ENCODE measurements around the gene EEFSEC. TPM values are rescaled to one million over a fixed set of nuclear protein-coding genes. Genes with fewer than 3 reads are reported as not detected.
A peak's percentile ranks its signal among the peaks of the same experiment; 100 is the strongest.

Gene EEFSEC
- total and polyA plus RNA-seq, 2 of the 8 experiments (the other 6 are each of a cell fraction or from before 2014, with no cell fraction given): 13.1 to 19.8 TPM

GRCh38 chr3:128369881-128370642 is 216.8 kb downstream of the EEFSEC start:
- ChIA-PET POLR2A (ENCODE audit: partially characterized antibody) (interaction anchor here (1.1 kb wide), 1 partner anchor 16 kb away, joined by 3 read pairs; no protein-coding TSS in a partner anchor), CTCF (ENCODE audit: partially characterized antibody) (interaction anchor here (0.6 to 3.2 kb wide), 33 partner anchors 10 to 203 kb away, joined by 3 to 17 read pairs (median 4); no protein-coding TSS in a partner anchor)
- Histone ChIP-seq H3K9me3 (ENCODE audit: insufficient read depth in 2 of 2, low read depth in 1 of 2, low read length in 1 of 2) (no peaks in the 10 kb centered on the region), H3K56ac (replicated peaks; ENCODE audit: insufficient read length, low read depth, low read length) (no peak overlapping the region), H3K23me2 (ENCODE audit: low read depth, low read length) (no peaks in the 10 kb centered on the region), H2BK120ac (replicated peaks; ENCODE audit: low read depth, low read length) (no peak overlapping the region), H3K27ac (ENCODE audit: low read depth, low read length) (no peak overlapping the region), H2BK15ac (ENCODE audit: low read length) (no peak overlapping the region), H3K14ac (ENCODE audit: insufficient read length) (no peak overlapping the region), H2BK12ac (ENCODE audit: low read depth, low read length) (no peak overlapping the region), H2AFZ (ENCODE audit: low read length) (no peak overlapping the region), H3K27me3 (replicated peaks in 1 of 4; ENCODE audit: control insufficient read depth in 3 of 4, extremely low read depth in 1 of 4, insufficient read depth in 3 of 4, low read length in 3 of 4) (no peaks in the 10 kb centered on the region; a peak in 2 of 7 replicates), H3K4me1 (replicated peaks in 1 of 4; ENCODE audit: control insufficient read depth in 3 of 4, insufficient read depth in 4 of 4, low read length in 3 of 4) (peaks cover 0 to 6% (median 2%) of the 10 kb centered on the region in 4 experiments; a peak in 3 of 7 replicates), H3K4me3 (ENCODE audit: extremely low read depth in 1 of 4, insufficient read depth in 2 of 4, low read depth in 3 of 4, low read length in 4 of 4) (no peak overlapping the region), H4K8ac (ENCODE audit: extremely low read depth, insufficient read depth, low read length) (no peak overlapping the region; the same call in 1 of the 2 replicates), H3K79me1 (ENCODE audit: low read depth, low read length) (0 out of 2 replicates have a peak, but pooled peaks cover 2% of the 10 kb centered on the region), H3K18ac (ENCODE audit: extremely low read depth, low read length) (no peak overlapping the region), H3K4me2 (ENCODE audit: insufficient read depth in 1 of 2, low read depth in 2 of 2, low read length in 2 of 2) (no peak overlapping the region), H2AK5ac (ENCODE audit: low read depth, low read length) (no peak overlapping the region), H3K9ac (replicated peaks in 1 of 4; ENCODE audit: extremely low read depth in 1 of 4, low read depth in 3 of 4, low read length in 3 of 4) (no peak overlapping the region), H3K23ac (ENCODE audit: insufficient read length) (no peak overlapping the region), H3K36me3 (ENCODE audit: control insufficient read depth in 2 of 4, insufficient read depth in 4 of 4, low read length in 3 of 4) (no peaks in the 10 kb centered on the region), H4K5ac (ENCODE audit: insufficient read length, low read depth, low read length) (no peak overlapping the region), H2BK20ac (ENCODE audit: low read length) (no peak overlapping the region), H3K4ac (replicated peaks; ENCODE audit: insufficient read length, low read depth, low read length) (no peak overlapping the region), H3K79me2 (ENCODE audit: control insufficient read depth in 1 of 2, insufficient read depth in 2 of 2, low read length in 2 of 2) (no peaks in the 10 kb centered on the region), H2BK5ac (ENCODE audit: low read depth, low read length) (no peak overlapping the region), H4K20me1 (replicated peaks in 1 of 2; ENCODE audit: control insufficient read depth in 1 of 2, insufficient read depth in 2 of 2, low read length in 2 of 2) (no peaks in the 10 kb centered on the region), H4K91ac (replicated peaks; ENCODE audit: insufficient read length, low read length) (no peak overlapping the region)
- TF ChIP-seq CTCF (IDR thresholded peaks at IDR 0.05; ENCODE audit: control extremely low read depth in 1 of 3, insufficient read depth in 1 of 3, low read depth in 1 of 3, low read length in 3 of 3): peak in 2 of 3 experiments; percentile 18 to 45; a peak in 2 of 4 replicates
- TF ChIP-seq RAD21 (IDR thresholded peaks at IDR 0.05 in 1 of 2, conservative IDR thresholded peaks at IDR 0.05 in 1 of 2; ENCODE audit: low read depth in 2 of 2, low read length in 2 of 2): peak; percentile 12 to 21; a peak in 2 of 4 replicates
- no peak for TF ChIP-seq USF2 (IDR thresholded peaks at IDR 0.05; ENCODE audit: low read length)
- 83% methylated on average over 9 of the region's 10 CpGs; no CpG with 5 or more reads in 1 of the 2 experiments for WGBS, 2 experiments (ENCODE audit: extremely low coverage in 1 of 2, insufficient coverage in 1 of 2, insufficient read length in 1 of 2, insufficient replicate concordance in 2 of 2, low coverage in 1 of 2, low lambda C conversion rate in 2 of 2, missing lambda C conversion rate in 1 of 2)
- DNase-seq (ENCODE audit: low read depth in 1 of 2, low spot score in 2 of 2) (no peak), FAIRE-seq (peak; percentile 28)
